MM.1S (cell line): ENCODE measurements around the gene CNOT8.

Experiments
- DNase-seq: peaks from one replicate; pipeline ENCODE4 v3.0.0-alpha.2; 2015
- H2AFZ ChIP-seq: fragments of 300-600 bp; sonication (generic); 2 replicates; pipeline ENCODE4 v1.6.0; 2016; ENCODE audit warnings: antibody characterized with exemption, low read length
- H3F3A ChIP-seq: fragments of 300-600 bp; sonication (generic); 2 replicates; pipeline ENCODE4 v1.6.1; 2016; ENCODE audit warnings: mild to moderate bottlenecking, antibody characterized with exemption, low read length, moderate library complexity, mixed read lengths; ENCODE audit not compliant: insufficient read depth
- H3K27ac ChIP-seq: fragments of 300-600 bp; sonication (generic); 2 replicates; pipeline ENCODE4 v1.5.1; 2016; ENCODE audit warnings: mild to moderate bottlenecking, low read length
- H3K27me3 ChIP-seq: fragments of 300-600 bp; sonication (generic); replicated peaks from 2 replicates; pipeline ENCODE4 v1.6.0; 2016; ENCODE audit warnings: low read length; ENCODE audit not compliant: insufficient read depth
- H3K36me3 ChIP-seq: fragments of 300-600 bp; sonication (generic); replicated peaks from 2 replicates; pipeline ENCODE4 v1.6.1; 2016; ENCODE audit warnings: mild to moderate bottlenecking, low read length, mixed read lengths; ENCODE audit not compliant: insufficient read depth
- H3K4me1 ChIP-seq: fragments of 300-600 bp; sonication (generic); 2 replicates; pipeline ENCODE4 v1.6.1; 2016; ENCODE audit warnings: low read length, mixed read lengths
- H3K4me2 ChIP-seq: fragments of 300-600 bp; sonication (generic); 2 replicates; pipeline ENCODE4 v1.6.0; 2016; ENCODE audit warnings: low read depth, low read length
- H3K4me3 ChIP-seq: fragments of 300-600 bp; sonication (generic); 2 replicates; pipeline ENCODE4 v1.5.1; 2016; ENCODE audit warnings: low read length, mixed read lengths
- H3K79me2 ChIP-seq: fragments of 300-600 bp; sonication (generic); 2 replicates; pipeline ENCODE4 v1.6.1; 2016; ENCODE audit warnings: mixed run types, low read length, mixed read lengths
- H3K9ac ChIP-seq: fragments of 300-600 bp; sonication (generic); 2 replicates; pipeline ENCODE4 v1.6.1; 2016; ENCODE audit warnings: low read length, mixed read lengths
- H3K9me2 ChIP-seq: fragments of 300-600 bp; sonication (generic); replicated peaks from 2 replicates; pipeline ENCODE4 v1.6.1; 2016; ENCODE audit warnings: mild to moderate bottlenecking, low read length, mixed read lengths; ENCODE audit not compliant: insufficient read depth
- H3K9me3 ChIP-seq: fragments of 300-600 bp; sonication (generic); replicated peaks from 2 replicates; pipeline ENCODE4 v1.6.1; 2016; ENCODE audit warnings: mild to moderate bottlenecking, low read length, mixed read lengths; ENCODE audit not compliant: insufficient read depth
- H4K20me1 ChIP-seq: fragments of 300-600 bp; sonication (generic); 2 replicates; pipeline ENCODE4 v1.6.1; 2016; ENCODE audit warnings: mild to moderate bottlenecking, low read length, moderate library complexity, mixed read lengths; ENCODE audit not compliant: insufficient read depth
- CTCF ChIP-seq: fragments of 300-600 bp; sonication (generic); IDR thresholded peaks from 2 replicates; pipeline ENCODE4 v1.5.1; 2016; ENCODE audit warnings: antibody characterized with exemption, low read length, mixed read lengths
- EZH2 ChIP-seq: fragments of 300-600 bp; sonication (generic); optimal IDR thresholded peaks from 2 replicates; pipeline ENCODE3; 2017; ENCODE audit warnings: low read depth, mild to moderate bottlenecking, antibody characterized with exemption, low read length, mixed read lengths
- EZH2phosphoT487 ChIP-seq: fragments of 300-600 bp; sonication (generic); IDR thresholded peaks from 2 replicates; pipeline ENCODE4 v1.6.1; 2018; ENCODE audit warnings: antibody characterized with exemption, low read length

The CNOT8 gene

GRCh38 chr5:154866841-154867240 lies 8.4 kb downstream of the CNOT8 start:
- H3K36me3 ChIP-seq, result peaks cover 23% of the 10 kb centered on the region; the same call in 1 of the 2 replicates
- peaks cover 7% of the 10 kb centered on the region; the same call in 1 of the 2 replicates for H3F3A ChIP-seq
- H3K4me3 ChIP-seq, result no peak overlapping the region
- DNase-seq, result no peak
- TF ChIP-seq EZH2 (no peak), EZH2phosphoT487 (no peak), CTCF (no peak)
- H3K9ac ChIP-seq, result no peak overlapping the region
- H3K27me3 ChIP-seq, result no peaks in the 10 kb centered on the region
- no peaks in the 10 kb centered on the region for H3K9me3 ChIP-seq
- H3K4me2 ChIP-seq, result no peak overlapping the region
- no peak overlapping the region for H3K27ac ChIP-seq
- peaks cover 17% of the 10 kb centered on the region for H3K4me1 ChIP-seq
- H3K79me2 ChIP-seq, result peaks cover 45% of the 10 kb centered on the region
- no peaks in the 10 kb centered on the region for H3K9me2 ChIP-seq
- no peak overlapping the region for H2AFZ ChIP-seq
- peaks cover 6% of the 10 kb centered on the region; the same call in 1 of the 2 replicates for H4K20me1 ChIP-seq

GRCh38 chr5:154868702-154869101 lies 10.3 kb downstream of the CNOT8 start:
- Histone ChIP-seq H3K27me3 (no peaks in the 10 kb centered on the region), H3K9ac (no peak overlapping the region), H3K4me2 (no peak overlapping the region), H3K79me2 (peaks cover 26% of the 10 kb centered on the region), H4K20me1 (no peaks in the 10 kb centered on the region), H3K9me2 (no peaks in the 10 kb centered on the region), H3K27ac (no peak overlapping the region), H3K4me3 (no peak overlapping the region), H3F3A (no peaks in the 10 kb centered on the region), H2AFZ (no peak overlapping the region), H3K4me1 (no peaks in the 10 kb centered on the region), H3K36me3 (peaks cover 29% of the 10 kb centered on the region), H3K9me3 (no peaks in the 10 kb centered on the region)
- DNase-seq, result no peak
- no peak for TF ChIP-seq CTCF

GRCh38 chr5:154871734-154872133 lies 13.3 kb downstream of the CNOT8 start:
- no peaks in the 10 kb centered on the region for H3K9me2 ChIP-seq
- no peak for TF ChIP-seq EZH2phosphoT487
- TF ChIP-seq EZH2, result no peak
- no peak for TF ChIP-seq CTCF
- no peaks in the 10 kb centered on the region for H3K9me3 ChIP-seq
- H4K20me1 ChIP-seq, result no peaks in the 10 kb centered on the region
- H3K4me2 ChIP-seq, result no peak overlapping the region
- H2AFZ ChIP-seq, result no peak overlapping the region
- H3K36me3 ChIP-seq, result peaks cover 22% of the 10 kb centered on the region
- H3K4me3 ChIP-seq, result no peak overlapping the region
- no peaks in the 10 kb centered on the region for H3K27me3 ChIP-seq
- no peaks in the 10 kb centered on the region for H3F3A ChIP-seq
- H3K79me2 ChIP-seq, result no peaks in the 10 kb centered on the region
- no peaks in the 10 kb centered on the region for H3K4me1 ChIP-seq
- DNase-seq, result no peak
- no peak overlapping the region for H3K9ac ChIP-seq
- no peak overlapping the region for H3K27ac ChIP-seq
